ENCODE measurements around the gene ENAH. TPM values are rescaled to one million over a fixed set of nuclear protein-coding genes. Genes with fewer than 3 reads are reported as not detected.

The ENAH gene
- total and polyA plus RNA-seq, 9 of the 15 experiments (the other 6 are each of a cell fraction or from before 2014, with no cell fraction given) = 0.03 to 1.2 (median 0.15) TPM

Other genes starting within 250 kb of the ENAH start
- gene LBR, start 225.1 kb downstream of the ENAH start, total RNA-seq (2014; rRNA removed) = 102 and 116 TPM in 2 replicates
- gene LBR, start 225.1 kb downstream of the ENAH start, total RNA-seq (2014; rRNA removed; fragmentation: Illumina TruSeq; extraction: Trizol) = 205 and 234 TPM in 2 replicates
- gene LBR, start 225.1 kb downstream of the ENAH start, total RNA-seq (2015; rRNA removed; fragmentation: Illumina TruSeq; extraction: Trizol) = 177 and 192 TPM in 2 replicates
- gene LBR, start 225.1 kb downstream of the ENAH start, total RNA-seq (2021) = 229 and 235 TPM in 2 replicates
- 170 and 197 TPM in 2 replicates for gene LBR, start 225.1 kb downstream of the ENAH start, polyA plus RNA-seq (2011; rRNA removed)
- gene LBR, start 225.1 kb downstream of the ENAH start, polyA plus RNA-seq (2014; fragmentation: Illumina TruSeq; extraction: Trizol) = 160 and 197 TPM in 2 replicates
- gene LBR, start 225.1 kb downstream of the ENAH start, polyA plus RNA-seq (2014; fragmentation: Nextera tagmentation; extraction: Ambion mirVana) = 100 to 1,000 TPM; 203 to 217 TPM
- 144 and 147 TPM in 2 replicates for gene LBR, start 225.1 kb downstream of the ENAH start, polyA plus RNA-seq (2014; rRNA removed)
- 272 and 273 TPM in 2 replicates for gene SRP9, start 124.7 kb upstream of the ENAH start, total RNA-seq (2014; rRNA removed)
- 690 and 726 TPM in 2 replicates for gene SRP9, start 124.7 kb upstream of the ENAH start, total RNA-seq (2014; rRNA removed; fragmentation: Illumina TruSeq; extraction: Trizol)
- 537 and 597 TPM in 2 replicates for gene SRP9, start 124.7 kb upstream of the ENAH start, total RNA-seq (2015; rRNA removed; fragmentation: Illumina TruSeq; extraction: Trizol)
- gene SRP9, start 124.7 kb upstream of the ENAH start, total RNA-seq (2021) = 434 and 437 TPM in 2 replicates
- gene SRP9, start 124.7 kb upstream of the ENAH start, polyA plus RNA-seq (2011; rRNA removed) = 836 and 1,016 TPM in 2 replicates
- 557 and 668 TPM in 2 replicates for gene SRP9, start 124.7 kb upstream of the ENAH start, polyA plus RNA-seq (2014; fragmentation: Illumina TruSeq; extraction: Trizol)
- gene SRP9, start 124.7 kb upstream of the ENAH start, polyA plus RNA-seq (2014; fragmentation: Nextera tagmentation; extraction: Ambion mirVana) = 1,000 to 10,000 TPM; 1,645 to 1,892 TPM
- 502 and 509 TPM in 2 replicates for gene SRP9, start 124.7 kb upstream of the ENAH start, polyA plus RNA-seq (2014; rRNA removed)
- 8.0 and 11.6 TPM in 2 replicates for gene EPHX1, start 157.0 kb upstream of the ENAH start, total RNA-seq (2014; rRNA removed)
- gene EPHX1, start 157.0 kb upstream of the ENAH start, total RNA-seq (2014; rRNA removed; fragmentation: Illumina TruSeq; extraction: Trizol) = 4.7 and 5.1 TPM in 2 replicates
- gene EPHX1, start 157.0 kb upstream of the ENAH start, total RNA-seq (2015; rRNA removed; fragmentation: Illumina TruSeq; extraction: Trizol) = 6.7 and 7.6 TPM in 2 replicates
- 18.5 and 21.1 TPM in 2 replicates for gene EPHX1, start 157.0 kb upstream of the ENAH start, total RNA-seq (2021)
- 4.0 and 11.2 TPM in 2 replicates for gene EPHX1, start 157.0 kb upstream of the ENAH start, polyA plus RNA-seq (2011; rRNA removed)
- gene EPHX1, start 157.0 kb upstream of the ENAH start, polyA plus RNA-seq (2014; fragmentation: Illumina TruSeq; extraction: Trizol) = 21.9 and 27.0 TPM in 2 replicates
- gene EPHX1, start 157.0 kb upstream of the ENAH start, polyA plus RNA-seq (2014; fragmentation: Nextera tagmentation; extraction: Ambion mirVana) = under 1 TPM; 0.21 to 0.48 TPM
- gene EPHX1, start 157.0 kb upstream of the ENAH start, polyA plus RNA-seq (2014; rRNA removed) = 7.5 and 8.8 TPM in 2 replicates
- gene TMEM63A, start 229.3 kb upstream of the ENAH start, total RNA-seq (2014; rRNA removed) = 17.5 and 21.2 TPM in 2 replicates
- gene TMEM63A, start 229.3 kb upstream of the ENAH start, total RNA-seq (2014; rRNA removed; fragmentation: Illumina TruSeq; extraction: Trizol) = 17.2 and 17.6 TPM in 2 replicates
- gene TMEM63A, start 229.3 kb upstream of the ENAH start, total RNA-seq (2015; rRNA removed; fragmentation: Illumina TruSeq; extraction: Trizol) = 16.2 and 17.5 TPM in 2 replicates
- 48.5 and 54.6 TPM in 2 replicates for gene TMEM63A, start 229.3 kb upstream of the ENAH start, total RNA-seq (2021)
- gene TMEM63A, start 229.3 kb upstream of the ENAH start, polyA plus RNA-seq (2011; rRNA removed) = 39.2 and 70.5 TPM in 2 replicates
- 37.7 and 39.0 TPM in 2 replicates for gene TMEM63A, start 229.3 kb upstream of the ENAH start, polyA plus RNA-seq (2014; fragmentation: Illumina TruSeq; extraction: Trizol)
- 1 to 10 TPM; 2.0 to 2.8 TPM for gene TMEM63A, start 229.3 kb upstream of the ENAH start, polyA plus RNA-seq (2014; fragmentation: Nextera tagmentation; extraction: Ambion mirVana)
- 30.5 and 32.4 TPM in 2 replicates for gene TMEM63A, start 229.3 kb upstream of the ENAH start, polyA plus RNA-seq (2014; rRNA removed)
- gene LEFTY1, start 236.0 kb upstream of the ENAH start, total RNA-seq (2014; rRNA removed) = 0.16 TPM in 1 of 2 replicates, not detected in the other
- 0.07 TPM in 1 of 2 replicates, not detected in the other for gene LEFTY1, start 236.0 kb upstream of the ENAH start, total RNA-seq (2014; rRNA removed; fragmentation: Illumina TruSeq; extraction: Trizol)
- not detected in 2 replicates for gene LEFTY1, start 236.0 kb upstream of the ENAH start, total RNA-seq (2015; rRNA removed; fragmentation: Illumina TruSeq; extraction: Trizol)
- gene LEFTY1, start 236.0 kb upstream of the ENAH start, total RNA-seq (2021) = 0.20 and 0.24 TPM in 2 replicates
- 0.09 and 0.21 TPM in 2 replicates for gene LEFTY1, start 236.0 kb upstream of the ENAH start, polyA plus RNA-seq (2011; rRNA removed)
- gene LEFTY1, start 236.0 kb upstream of the ENAH start, polyA plus RNA-seq (2014; fragmentation: Illumina TruSeq; extraction: Trizol) = 0.15 TPM in 1 of 2 replicates, not detected in the other
- not detected for gene LEFTY1, start 236.0 kb upstream of the ENAH start, polyA plus RNA-seq (2014; fragmentation: Nextera tagmentation; extraction: Ambion mirVana)
- gene LEFTY1, start 236.0 kb upstream of the ENAH start, polyA plus RNA-seq (2014; rRNA removed) = 0.13 TPM in 1 of 2 replicates, not detected in the other